GM21367 (cell line): ENCODE results near the gene STAT2.
A peak's percentile ranks its signal among the peaks of the same experiment; 100 is the strongest.
"Not testable (repeated sequence)": the region's sequence is repeated elsewhere in the genome, so short reads cannot be mapped to it uniquely, and the experiment has no call there.

Source experiments
- ATAC-seq: cut with Tn5 transposase; IDR thresholded peaks from one replicate; pipeline ENCODE4 v1.9.1; 2021; ENCODE audit not compliant: unreplicated experiment

The STAT2 gene

DNA sequence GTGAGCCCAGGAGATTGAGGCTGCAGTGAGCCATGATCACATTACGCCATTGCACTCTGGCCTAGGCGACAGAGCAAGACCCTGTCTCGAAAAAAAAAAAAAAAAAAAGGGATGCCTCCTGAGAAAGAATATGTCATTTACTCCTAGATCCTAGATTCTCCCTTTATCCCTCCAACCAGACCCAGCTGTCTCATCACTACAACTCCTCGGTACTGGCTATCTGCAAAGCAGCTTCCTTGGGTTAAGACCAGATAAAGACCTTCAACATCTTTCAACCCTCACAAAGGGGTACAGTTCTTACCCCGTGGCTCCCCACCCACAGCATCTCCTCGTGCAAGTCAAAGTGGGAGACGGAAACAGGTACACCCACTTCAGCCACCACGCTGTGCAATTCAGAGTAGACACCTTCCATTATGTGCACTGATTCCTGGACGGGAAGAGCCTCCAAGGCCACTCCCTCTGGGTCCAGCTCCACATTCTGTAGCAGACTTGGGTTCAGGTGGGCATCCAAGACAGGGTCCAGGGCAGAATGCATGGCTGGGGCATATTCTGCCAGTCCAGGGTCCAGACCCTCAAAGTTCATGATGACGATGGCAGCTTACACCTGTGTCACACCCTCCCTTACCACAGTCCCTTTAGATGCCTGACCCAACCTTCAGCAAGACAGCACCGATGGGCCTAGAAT lies 27.3 kb downstream of the STAT2 start:
- no peak for ATAC-seq

DNA sequence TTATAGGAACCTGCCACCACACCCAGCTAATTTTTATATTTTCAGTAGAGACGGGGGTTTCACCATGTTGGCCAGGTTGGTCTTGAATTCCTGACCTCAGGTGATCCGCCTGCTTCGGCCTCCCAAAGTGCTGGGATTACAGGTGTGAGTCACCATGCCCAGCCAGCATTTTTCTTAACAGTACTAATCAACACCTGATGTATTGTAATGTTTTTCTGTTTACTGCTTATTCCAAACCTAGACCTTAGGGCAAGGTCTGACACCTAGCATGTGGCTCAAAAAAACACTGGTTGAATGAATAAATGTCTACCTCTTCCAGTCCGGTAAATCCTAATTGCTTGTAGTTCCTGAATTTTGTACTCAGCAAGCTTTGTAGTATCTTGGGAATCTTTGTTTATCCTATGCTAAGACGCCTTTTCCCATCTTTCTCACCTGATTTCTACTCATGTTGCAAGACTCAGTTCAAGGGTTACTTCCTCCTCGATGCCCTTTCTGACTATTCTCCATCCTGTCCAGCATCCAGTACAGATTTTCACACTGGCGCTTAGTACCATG lies 28.9 kb downstream of the STAT2 start:
- ATAC-seq, result no peak

GRCh38 chr12:56326533-56326932 lies 33.4 kb downstream of the STAT2 start:
- no peak for ATAC-seq

- ATAC-seq, result no peak
These were observed 33.8 kb downstream of the STAT2 start for GRCh38 chr12:56326126-56326525.

GRCh38 chr12:56324206-56324605 lies 35.7 kb downstream of the STAT2 start:
- no peak for ATAC-seq

DNA sequence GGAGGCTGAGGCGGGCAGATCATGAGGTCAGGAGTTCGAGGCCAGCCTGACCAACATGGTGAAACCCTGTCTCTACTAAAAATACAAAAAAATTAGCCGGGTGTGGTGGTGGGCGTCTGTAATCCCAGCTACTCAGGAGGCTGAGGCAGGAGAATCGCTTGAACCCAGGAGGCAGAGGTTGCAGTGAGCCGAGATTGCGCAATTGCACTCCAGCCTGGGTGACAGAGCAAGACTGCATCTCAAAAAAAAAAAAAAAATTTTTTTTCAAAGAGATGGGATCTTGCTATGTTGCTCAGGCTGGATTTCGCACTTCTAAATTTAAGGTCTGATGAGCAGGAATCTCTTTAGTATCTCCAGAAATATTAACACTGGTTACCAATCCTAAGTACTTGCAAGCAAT lies 38.3 kb downstream of the STAT2 start:
- ATAC-seq, result not testable (repeated sequence)

- ATAC-seq, result no peak
These were observed 38.9 kb downstream of the STAT2 start for GRCh38 chr12:56321027-56321426.

DNA sequence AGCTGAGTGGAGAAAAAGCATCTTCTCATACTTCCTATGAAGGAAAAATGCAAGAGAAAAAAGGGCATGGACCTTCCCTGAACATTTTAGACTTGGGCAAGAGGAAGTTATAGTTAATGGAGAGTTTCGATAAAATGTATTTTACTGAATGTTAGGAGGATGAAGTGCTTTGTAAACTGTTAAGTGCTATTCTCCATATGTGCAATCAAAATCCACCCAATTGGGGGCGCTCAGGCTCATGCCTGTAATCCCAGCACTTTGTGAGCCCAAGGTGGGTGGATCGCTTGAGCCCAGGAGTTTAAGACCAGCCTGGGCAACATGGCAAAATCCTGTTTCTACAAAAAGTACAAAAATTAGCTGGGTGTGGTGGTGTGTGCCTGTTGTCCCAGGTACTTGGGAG lies 42.2 kb downstream of the STAT2 start:
- no peak for ATAC-seq

- ATAC-seq, result peak; percentile 81
These were observed 44.1 kb downstream of the STAT2 start, which contains the start of gene CNPY2 for GRCh38 chr12:56315622-56316473. Gene CNPY2, minus strand, starts transcription at chr12:56315988. Its CDS starts 771 bp downstream, at chr12:56315217.

GRCh38 chr12:56315249-56315621 lies 44.7 kb downstream of the STAT2 start:
- ATAC-seq, result no peak

DNA sequence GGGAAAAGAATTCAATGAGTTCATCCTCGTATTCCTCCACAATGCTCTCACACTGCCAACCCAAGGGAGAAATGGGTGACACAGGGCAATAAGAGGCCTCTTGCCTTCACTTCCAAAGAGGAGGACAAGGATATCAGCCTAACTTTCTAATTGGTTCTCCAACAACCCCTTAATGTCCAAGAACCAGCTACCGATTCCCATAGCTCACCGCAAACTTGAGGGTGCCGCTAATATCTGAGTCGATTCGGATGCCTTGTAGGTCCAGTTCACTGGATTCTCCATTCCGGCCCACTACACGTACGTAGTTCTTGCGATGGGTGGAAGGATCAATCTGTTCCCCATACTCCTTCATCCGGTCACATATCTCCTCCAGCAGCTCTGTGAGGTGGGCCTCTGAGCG lies 48.9 kb downstream of the STAT2 start:
- ATAC-seq, result no peak

GRCh38 chr12:56308714-56309113 lies 51.2 kb downstream of the STAT2 start:
- ATAC-seq, result no peak

- ATAC-seq, result no peak
These were observed 52.5 kb downstream of the STAT2 start for GRCh38 chr12:56307221-56307965.

GRCh38 chr12:56304872-56305590 lies 54.9 kb downstream of the STAT2 start:
- no peak for ATAC-seq

GRCh38 chr12:56304276-56304675 lies 55.6 kb downstream of the STAT2 start:
- no peak for ATAC-seq

DNA sequence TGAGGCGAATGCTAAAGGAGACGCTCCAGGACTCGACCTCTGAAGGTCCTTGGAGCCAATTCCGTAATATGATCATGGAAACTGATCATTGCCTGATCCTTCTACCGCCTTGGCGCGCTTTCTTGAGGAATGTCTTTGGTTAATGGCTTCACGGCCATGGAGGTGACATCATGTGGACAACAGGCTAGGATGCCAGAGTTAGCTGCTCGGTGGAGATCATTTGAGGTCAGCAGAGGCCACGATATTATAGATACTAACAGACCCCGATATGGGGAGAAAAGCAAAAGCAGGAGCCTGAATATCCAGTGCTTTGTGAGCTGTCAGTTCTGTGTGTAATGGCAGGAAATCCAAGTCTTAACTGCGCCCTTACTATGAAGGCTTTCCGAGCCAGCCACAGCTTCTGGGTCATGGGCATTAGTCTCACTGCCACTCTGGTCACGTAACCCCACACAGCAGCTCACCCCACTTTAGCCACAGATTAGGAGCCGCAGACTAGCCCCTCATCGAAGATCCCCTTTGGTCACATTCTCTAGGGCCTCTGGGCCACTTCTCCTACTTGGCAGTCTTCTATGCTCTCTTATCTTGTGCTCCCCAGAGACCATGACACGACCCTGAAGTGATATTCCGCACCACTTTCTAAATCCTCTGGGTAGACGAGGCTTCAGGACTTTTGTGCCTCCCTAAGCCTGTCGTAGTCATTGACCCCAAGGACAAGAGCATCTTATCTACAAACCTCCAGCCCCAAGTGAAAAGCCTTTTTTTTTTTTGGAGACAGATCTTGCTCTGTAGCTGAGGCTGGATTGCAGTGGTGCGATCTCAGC lies 59.1 kb downstream of the STAT2 start:
- no peak for ATAC-seq

- peak; percentile 91 for ATAC-seq
These were observed 59.9 kb downstream of the STAT2 start, which contains the start of gene CS for GRCh38 chr12:56299853-56300643. Gene CS, minus strand, starts transcription at chr12:56300330. Its CDS starts 129 bp downstream, at chr12:56300201.

GRCh38 chr12:56299308-56299852 lies 60.5 kb downstream of the STAT2 start:
- no peak for ATAC-seq

GRCh38 chr12:56298828-56299227 lies 61.1 kb downstream of the STAT2 start:
- ATAC-seq, result no peak
